ENCODE results near the gene RAG2.

The RAG2 gene

DNA sequence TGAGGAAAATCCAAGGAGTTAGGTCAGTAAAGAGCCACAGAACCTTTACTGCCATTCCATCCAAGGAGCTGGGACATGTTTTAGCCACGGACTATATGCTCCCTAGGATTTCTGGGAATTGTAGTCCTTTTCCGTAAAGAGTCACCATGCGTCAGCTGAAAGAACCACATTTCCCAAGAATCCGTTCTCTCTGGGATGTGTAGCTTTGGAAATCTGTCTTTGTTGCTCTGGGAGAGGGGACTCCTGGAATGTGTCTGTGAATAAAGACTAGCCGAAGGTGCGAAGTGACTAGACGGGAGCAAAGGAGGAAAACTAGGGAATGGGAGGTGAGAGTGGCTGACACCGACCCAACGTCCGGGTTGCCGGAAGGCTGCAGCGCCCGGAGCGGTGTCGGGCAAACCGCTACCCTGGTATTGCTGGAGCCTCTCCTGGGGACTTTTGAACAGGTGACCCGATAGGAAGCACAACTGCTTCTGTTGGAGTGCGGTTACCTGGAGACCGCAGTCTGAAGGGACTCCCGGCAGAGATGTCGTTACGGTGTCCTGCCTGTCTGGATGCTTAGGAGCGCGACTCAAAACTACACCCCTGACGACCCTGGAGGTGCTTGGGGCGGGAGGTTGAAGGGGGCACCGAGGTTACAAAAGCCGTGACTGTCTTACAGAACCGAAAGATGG, 3.6 kb downstream of the RAG2 start, which contains the start of gene IFTAP:
Gene IFTAP, plus strand, starts transcription at position 187 of the 674 bp plus-strand sequence. CDS start 15,602 bp downstream, outside the sequence.
- H3K9ac ChIP-seq (ENCODE audit: low read depth, low read length) = peak within 1 kb of the TSS; percentile 77
- peak within 1 kb of the TSS; percentile 91 for H3K4me3 ChIP-seq (ENCODE audit: low read length)
- no peaks in the 10 kb centered on the region for H3K4me1 ChIP-seq (ENCODE audit: insufficient read depth, low read length)
- peaks cover 30% of the 10 kb centered on the region for H3K27me3 ChIP-seq (ENCODE audit: insufficient read depth, low read length)
- no peak within 1 kb of the TSS for H3K27ac ChIP-seq (ENCODE audit: low read length)
- no peaks in the 10 kb centered on the region for H3K36me3 ChIP-seq (ENCODE audit: insufficient read depth, low read depth, low read length)
- no peaks in the 10 kb centered on the region for H3K9me3 ChIP-seq (ENCODE audit: insufficient read depth, low read depth, low read length)

DNA sequence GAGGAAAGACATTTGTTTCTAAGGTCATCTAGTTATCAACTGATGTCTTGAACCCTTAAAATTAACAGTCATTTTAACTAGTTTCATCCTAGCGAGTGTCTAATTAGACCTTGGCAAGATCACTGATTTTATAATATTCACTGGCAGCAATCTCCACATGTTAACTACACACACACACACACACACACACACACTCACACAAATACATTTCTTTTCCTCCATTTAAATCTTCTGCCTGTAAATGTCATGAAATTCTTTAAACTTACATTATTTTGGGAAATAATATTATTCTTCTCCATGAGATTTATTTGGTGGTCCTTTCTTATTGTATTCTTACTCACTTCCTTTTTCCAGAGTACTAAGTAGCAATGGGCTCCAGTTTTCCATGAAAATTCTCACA, 6.6 kb downstream of the RAG2 start:
- Histone ChIP-seq H3K4me3 (ENCODE audit: low read length) (no peak overlapping the region), H3K9ac (ENCODE audit: low read depth, low read length) (no peak overlapping the region), H3K4me1 (ENCODE audit: insufficient read depth, low read length) (no peaks in the 10 kb centered on the region), H3K9me3 (ENCODE audit: insufficient read depth, low read depth, low read length) (no peaks in the 10 kb centered on the region), H3K27me3 (ENCODE audit: insufficient read depth, low read length) (peaks cover 58% of the 10 kb centered on the region), H3K36me3 (ENCODE audit: insufficient read depth, low read depth, low read length) (no peaks in the 10 kb centered on the region), H3K27ac (ENCODE audit: low read length) (no peak overlapping the region)

DNA sequence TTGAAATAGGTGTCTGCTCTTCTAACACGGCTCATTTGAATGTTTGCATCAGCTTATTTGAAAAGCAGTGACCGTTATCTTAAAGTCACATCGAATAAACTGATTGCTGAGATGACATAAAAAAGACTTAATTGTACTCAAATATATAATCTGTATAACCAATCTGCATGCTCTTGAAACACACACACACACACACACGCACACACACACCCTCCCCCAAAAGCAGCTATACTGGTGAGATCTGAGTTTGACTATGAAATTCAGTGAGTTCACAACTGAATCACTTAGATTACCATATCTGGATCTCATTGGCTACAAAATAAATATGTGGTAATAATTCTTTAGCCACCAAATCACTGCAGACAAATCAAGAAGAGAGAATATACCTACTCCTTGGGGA, 7.5 kb downstream of the RAG2 start:
- H3K36me3 ChIP-seq (ENCODE audit: insufficient read depth, low read depth, low read length) = no peaks in the 10 kb centered on the region
- no peaks in the 10 kb centered on the region for H3K4me1 ChIP-seq (ENCODE audit: insufficient read depth, low read length)
- no peak overlapping the region for H3K27ac ChIP-seq (ENCODE audit: low read length)
- H3K9ac ChIP-seq (ENCODE audit: low read depth, low read length) = no peak overlapping the region
- no peak overlapping the region for H3K4me3 ChIP-seq (ENCODE audit: low read length)
- H3K9me3 ChIP-seq (ENCODE audit: insufficient read depth, low read depth, low read length) = no peaks in the 10 kb centered on the region
- H3K27me3 ChIP-seq (ENCODE audit: insufficient read depth, low read length) = peaks cover 58% of the 10 kb centered on the region

DNA sequence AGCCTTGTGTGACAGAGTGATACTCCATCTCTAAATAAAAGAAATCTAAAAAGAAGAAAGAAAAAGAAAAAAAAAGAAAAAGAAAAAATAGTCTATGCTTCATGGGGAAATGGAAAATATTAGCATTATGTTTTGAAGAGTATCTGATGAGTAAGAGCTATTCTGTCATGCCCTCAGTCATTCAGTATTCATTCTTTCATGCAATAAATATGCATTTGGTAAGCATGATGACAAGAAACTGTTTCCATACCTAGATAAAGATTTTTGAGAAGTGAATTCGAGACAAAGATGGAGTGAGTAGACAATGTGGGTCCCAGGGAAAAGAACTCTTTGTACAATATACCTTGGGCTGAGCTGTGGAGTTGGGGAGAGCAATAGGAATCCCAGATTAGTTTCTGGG, 9.9 kb downstream of the RAG2 start:
- Histone ChIP-seq H3K9me3 (ENCODE audit: insufficient read depth, low read depth, low read length) (peaks cover 3% of the 10 kb centered on the region; the same call in 1 of the 2 replicates), H3K4me3 (ENCODE audit: low read length) (no peak overlapping the region), H3K36me3 (ENCODE audit: insufficient read depth, low read depth, low read length) (no peaks in the 10 kb centered on the region), H3K27ac (ENCODE audit: low read length) (no peak overlapping the region), H3K4me1 (ENCODE audit: insufficient read depth, low read length) (no peaks in the 10 kb centered on the region), H3K27me3 (ENCODE audit: insufficient read depth, low read length) (peaks cover 58% of the 10 kb centered on the region), H3K9ac (ENCODE audit: low read depth, low read length) (no peak overlapping the region)

DNA sequence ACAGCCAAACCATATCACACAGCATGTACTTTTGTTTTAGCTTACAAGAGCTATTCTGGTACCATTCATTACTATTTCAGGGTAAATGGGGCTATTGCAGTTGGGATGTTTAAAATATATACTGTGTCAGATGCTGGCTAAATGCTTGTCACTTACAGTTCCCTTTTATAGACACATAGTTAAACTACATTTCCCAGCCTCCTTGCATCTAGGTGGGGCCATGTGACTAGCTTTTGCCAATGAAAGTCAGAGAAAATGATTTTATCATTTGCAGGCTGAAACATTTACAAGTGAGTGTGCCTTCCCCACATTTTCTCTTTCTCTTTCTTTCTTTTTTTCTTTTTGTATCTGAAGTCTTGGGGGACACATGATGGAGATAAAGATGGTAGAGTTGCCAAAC, 11.5 kb downstream of the RAG2 start:
- H3K27me3 ChIP-seq (ENCODE audit: insufficient read depth, low read length) = peaks cover 48% of the 10 kb centered on the region

DNA sequence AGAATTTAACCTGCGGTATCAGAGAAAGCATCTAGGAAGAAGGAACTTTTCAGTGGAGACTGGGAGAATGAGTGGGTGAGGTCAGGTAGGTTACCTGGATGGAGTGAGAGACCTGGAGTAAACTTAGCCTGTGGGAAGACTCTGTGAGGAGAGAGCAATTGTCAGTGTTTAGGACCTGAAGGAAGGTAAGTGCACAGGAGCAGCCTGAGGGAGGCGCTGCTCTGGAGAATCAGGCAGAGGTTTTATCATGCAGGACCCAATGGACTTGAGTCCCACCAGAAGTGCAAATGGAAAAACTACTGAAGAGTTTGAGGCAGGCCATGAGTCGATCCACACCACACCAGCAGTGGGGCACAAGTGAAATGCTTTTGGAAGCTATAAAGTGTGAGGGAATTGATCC, 14.4 kb downstream of the RAG2 start:
- H3K4me3 ChIP-seq (ENCODE audit: low read length) = no peak overlapping the region
- H3K27me3 ChIP-seq (ENCODE audit: insufficient read depth, low read length) = peaks cover 20% of the 10 kb centered on the region
- H3K27ac ChIP-seq (ENCODE audit: low read length) = no peak overlapping the region
- H3K9me3 ChIP-seq (ENCODE audit: insufficient read depth, low read depth, low read length) = peaks cover 36% of the 10 kb centered on the region
- no peak overlapping the region for H3K9ac ChIP-seq (ENCODE audit: low read depth, low read length)
- H3K36me3 ChIP-seq (ENCODE audit: insufficient read depth, low read depth, low read length) = no peaks in the 10 kb centered on the region
- no peaks in the 10 kb centered on the region for H3K4me1 ChIP-seq (ENCODE audit: insufficient read depth, low read length)

More for the DNA sequence above, 11.5 kb downstream of the RAG2 start:
- Histone ChIP-seq H3K36me3 (ENCODE audit: insufficient read depth, low read depth, low read length) (no peaks in the 10 kb centered on the region), H3K9me3 (ENCODE audit: insufficient read depth, low read depth, low read length) (peaks cover 18% of the 10 kb centered on the region), H3K9ac (ENCODE audit: low read depth, low read length) (no peak overlapping the region), H3K4me3 (ENCODE audit: low read length) (no peak overlapping the region), H3K4me1 (ENCODE audit: insufficient read depth, low read length) (no peaks in the 10 kb centered on the region), H3K27ac (ENCODE audit: low read length) (no peak overlapping the region)

DNA sequence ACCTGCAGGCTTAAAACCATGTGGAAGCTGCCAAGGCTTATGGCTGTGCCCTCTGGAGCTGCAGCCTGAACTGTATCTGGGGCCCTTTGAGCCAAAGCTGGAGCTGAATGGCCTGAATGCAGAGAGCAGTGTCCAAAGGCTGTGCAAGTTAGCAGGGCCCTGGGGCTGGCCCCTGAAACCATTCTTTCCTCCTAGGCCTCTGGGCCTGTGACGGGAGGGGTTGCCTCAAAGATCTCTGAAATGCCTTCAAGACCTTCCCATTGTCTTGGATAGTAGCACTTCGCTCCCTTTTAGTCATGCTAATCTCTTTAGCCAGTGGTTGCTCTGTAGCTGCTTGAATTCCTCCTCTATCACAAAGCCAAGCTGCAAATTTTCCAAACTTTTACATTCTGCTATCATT, 16.5 kb downstream of the RAG2 start:
- no peak overlapping the region for H3K27ac ChIP-seq (ENCODE audit: low read length)
- no peak overlapping the region for H3K4me3 ChIP-seq (ENCODE audit: low read length)
- H3K36me3 ChIP-seq (ENCODE audit: insufficient read depth, low read depth, low read length) = no peaks in the 10 kb centered on the region
- H3K27me3 ChIP-seq (ENCODE audit: insufficient read depth, low read length) = no peaks in the 10 kb centered on the region
- H3K4me1 ChIP-seq (ENCODE audit: insufficient read depth, low read length) = no peaks in the 10 kb centered on the region
- peaks cover 36% of the 10 kb centered on the region for H3K9me3 ChIP-seq (ENCODE audit: insufficient read depth, low read depth, low read length)
- H3K9ac ChIP-seq (ENCODE audit: low read depth, low read length) = no peak overlapping the region

DNA sequence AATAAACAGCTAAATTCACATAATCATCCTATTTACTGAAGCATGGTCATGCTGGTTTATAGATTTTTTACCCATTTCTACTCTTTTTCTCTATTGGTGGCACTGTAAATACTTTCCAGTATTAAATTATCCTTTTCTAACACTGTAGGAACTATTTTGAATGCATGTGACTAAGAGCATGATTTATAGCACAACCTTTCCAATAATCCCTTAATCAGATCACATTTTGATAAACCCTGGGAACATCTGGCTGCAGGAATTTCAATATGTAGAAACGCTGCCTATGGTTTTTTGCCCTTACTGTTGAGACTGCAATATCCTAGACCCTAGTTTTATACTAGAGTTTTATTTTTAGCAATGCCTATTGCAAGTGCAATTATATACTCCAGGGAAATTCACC, 19.6 kb downstream of the RAG2 start:
- H3K36me3 ChIP-seq (ENCODE audit: insufficient read depth, low read depth, low read length) = no peaks in the 10 kb centered on the region
- peaks cover 36% of the 10 kb centered on the region for H3K9me3 ChIP-seq (ENCODE audit: insufficient read depth, low read depth, low read length)
- no peak overlapping the region for H3K27ac ChIP-seq (ENCODE audit: low read length)
- no peaks in the 10 kb centered on the region; the same call in 1 of the 2 replicates for H3K27me3 ChIP-seq (ENCODE audit: insufficient read depth, low read length)
- no peak overlapping the region for H3K9ac ChIP-seq (ENCODE audit: low read depth, low read length)
- H3K4me3 ChIP-seq (ENCODE audit: low read length) = no peak overlapping the region
- H3K4me1 ChIP-seq (ENCODE audit: insufficient read depth, low read length) = no peaks in the 10 kb centered on the region

DNA sequence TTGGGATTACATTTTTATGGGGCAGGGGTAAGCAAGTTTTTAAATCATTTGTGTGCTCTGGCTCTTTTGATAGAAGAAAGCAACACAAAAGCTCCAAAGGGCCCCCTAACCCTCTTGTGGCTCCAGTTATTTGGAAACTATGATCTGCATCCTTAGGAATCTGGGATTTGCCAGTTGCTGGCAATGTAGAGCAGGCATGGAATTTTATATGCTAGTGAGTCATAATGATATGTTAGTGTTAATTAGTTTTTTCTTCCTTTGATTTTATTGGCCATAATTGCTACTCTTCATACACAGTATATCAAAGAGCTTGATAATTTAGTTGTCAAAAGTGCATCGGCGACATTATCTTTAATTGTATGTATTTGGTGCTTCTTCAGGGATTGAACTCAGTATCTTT, 20.2 kb downstream of the RAG2 start:
- no peak overlapping the region for H3K27ac ChIP-seq (ENCODE audit: low read length)
- H3K9me3 ChIP-seq (ENCODE audit: insufficient read depth, low read depth, low read length) = peaks cover 30% of the 10 kb centered on the region
- no peak overlapping the region for H3K9ac ChIP-seq (ENCODE audit: low read depth, low read length)
- no peaks in the 10 kb centered on the region for H3K36me3 ChIP-seq (ENCODE audit: insufficient read depth, low read depth, low read length)
- H3K4me3 ChIP-seq (ENCODE audit: low read length) = no peak overlapping the region
- no peaks in the 10 kb centered on the region; the same call in 1 of the 2 replicates for H3K27me3 ChIP-seq (ENCODE audit: insufficient read depth, low read length)
- no peaks in the 10 kb centered on the region for H3K4me1 ChIP-seq (ENCODE audit: insufficient read depth, low read length)

DNA sequence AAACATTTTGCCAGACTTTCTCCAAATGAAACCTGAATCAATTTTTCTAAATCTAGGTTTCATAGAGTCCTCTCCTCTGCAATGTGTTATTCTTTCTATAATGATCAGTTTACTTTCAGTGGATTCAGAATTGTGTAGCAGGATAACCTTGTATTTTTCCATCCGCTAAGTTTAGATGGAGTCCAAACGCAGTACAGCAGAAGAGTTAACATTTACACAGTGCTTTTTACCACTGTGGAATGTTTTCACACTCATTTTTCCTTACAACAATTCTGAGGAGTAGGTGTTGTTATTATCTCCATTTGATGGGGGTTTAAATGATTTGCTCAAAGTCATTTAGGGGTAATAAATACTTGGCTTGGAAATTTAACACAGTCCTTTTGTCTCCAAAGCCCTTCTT, 20.7 kb downstream of the RAG2 start:
- Histone ChIP-seq H3K4me1 (ENCODE audit: insufficient read depth, low read length) (no peaks in the 10 kb centered on the region), H3K27me3 (ENCODE audit: insufficient read depth, low read length) (no peaks in the 10 kb centered on the region; the same call in 1 of the 2 replicates), H3K9ac (ENCODE audit: low read depth, low read length) (no peak overlapping the region), H3K27ac (ENCODE audit: low read length) (no peak overlapping the region), H3K9me3 (ENCODE audit: insufficient read depth, low read depth, low read length) (peaks cover 27% of the 10 kb centered on the region), H3K4me3 (ENCODE audit: low read length) (no peak overlapping the region), H3K36me3 (ENCODE audit: insufficient read depth, low read depth, low read length) (no peaks in the 10 kb centered on the region)

DNA sequence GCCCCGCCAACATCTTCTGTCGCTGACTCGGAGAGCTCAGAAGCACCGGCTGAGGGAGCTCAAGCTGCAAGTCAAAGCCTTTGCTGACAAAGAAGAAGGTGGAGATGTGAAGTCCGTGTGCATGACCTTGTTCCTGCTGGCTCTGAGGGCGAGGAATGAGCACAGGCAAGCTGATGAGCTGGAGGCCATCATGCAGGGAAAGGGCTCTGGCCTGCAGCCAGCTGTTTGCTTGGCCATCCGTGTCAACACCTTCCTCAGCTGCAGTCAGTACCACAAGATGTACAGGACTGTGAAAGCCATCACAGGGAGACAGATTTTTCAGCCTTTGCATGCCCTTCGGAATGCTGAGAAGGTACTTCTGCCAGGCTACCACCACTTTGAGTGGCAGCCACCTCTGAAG, 23.6 kb downstream of the RAG2 start:
- Histone ChIP-seq H3K27ac (ENCODE audit: low read length) (no peak overlapping the region), H3K9ac (ENCODE audit: low read depth, low read length) (no peak overlapping the region), H3K4me1 (ENCODE audit: insufficient read depth, low read length) (no peaks in the 10 kb centered on the region), H3K36me3 (ENCODE audit: insufficient read depth, low read depth, low read length) (no peaks in the 10 kb centered on the region), H3K4me3 (ENCODE audit: low read length) (no peak overlapping the region), H3K27me3 (ENCODE audit: insufficient read depth, low read length) (no peaks in the 10 kb centered on the region; the same call in 1 of the 2 replicates), H3K9me3 (ENCODE audit: insufficient read depth, low read depth, low read length) (peaks cover 6% of the 10 kb centered on the region; the same call in 1 of the 2 replicates)

DNA sequence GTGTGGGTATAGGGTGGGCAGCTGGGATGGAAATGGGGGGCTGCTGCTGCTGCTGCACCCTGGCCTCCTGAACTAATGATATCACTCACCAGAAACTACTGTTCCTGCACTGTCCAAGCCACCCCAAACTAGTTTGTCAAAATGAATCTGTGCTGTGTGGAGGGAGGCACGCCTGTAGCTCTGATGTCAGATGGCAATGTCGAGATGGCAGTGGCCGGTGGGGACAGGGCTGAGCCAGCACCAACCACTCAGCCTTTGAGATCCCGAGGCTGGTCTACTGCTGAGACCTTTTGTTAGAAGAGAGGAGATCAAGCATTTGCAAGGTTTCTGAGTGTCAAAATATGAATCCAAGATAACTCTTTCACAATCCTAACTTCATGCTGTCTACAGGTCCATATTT, 28.9 kb downstream of the RAG2 start:
- no peak overlapping the region for H3K9ac ChIP-seq (ENCODE audit: low read depth, low read length)
- no peak overlapping the region for H3K4me3 ChIP-seq (ENCODE audit: low read length)
- no peaks in the 10 kb centered on the region for H3K9me3 ChIP-seq (ENCODE audit: insufficient read depth, low read depth, low read length)
- peaks cover 8% of the 10 kb centered on the region for H3K27me3 ChIP-seq (ENCODE audit: insufficient read depth, low read length)
- H3K36me3 ChIP-seq (ENCODE audit: insufficient read depth, low read depth, low read length) = no peaks in the 10 kb centered on the region
- H3K27ac ChIP-seq (ENCODE audit: low read length) = no peak overlapping the region
- H3K4me1 ChIP-seq (ENCODE audit: insufficient read depth, low read length) = no peaks in the 10 kb centered on the region

Data from iPS-20b (cell line).